Measurements from ENCODE around the gene PTPRK.
A peak's percentile ranks its signal among the peaks of the same experiment; 100 is the strongest.

The PTPRK gene

GRCh38 chr6:128244751-128245405, 275.5 kb downstream of the PTPRK start:
- DNase-seq (ENCODE audit: low read depth, low spot score), result peak; percentile 38
- H3K4me3 ChIP-seq (ENCODE audit: low read depth, low read length), result no peak overlapping the region
- TF ChIP-seq CTCF (IDR thresholded peaks at IDR 0.05; ENCODE audit: low read depth, low read length), result no peak
- in situ Hi-C loops (cut with HindIII; ENCODE audit: low sequenced_read_pairs), result no loop called here

- DNase-seq (ENCODE audit: low read depth, low spot score), result peak; percentile 36
- in situ Hi-C loops (cut with HindIII; ENCODE audit: low sequenced_read_pairs), result no loop called here
- no peak overlapping the region for H3K4me3 ChIP-seq (ENCODE audit: low read depth, low read length)
- TF ChIP-seq CTCF (IDR thresholded peaks at IDR 0.05; ENCODE audit: low read depth, low read length), result no peak
Measured at GRCh38 chr6:128242765-128243403, 277.5 kb downstream of the PTPRK start.

- H3K4me3 ChIP-seq (ENCODE audit: low read depth, low read length), result no peak overlapping the region
- TF ChIP-seq CTCF (IDR thresholded peaks at IDR 0.05; ENCODE audit: low read depth, low read length), result no peak
- in situ Hi-C loops (cut with HindIII; ENCODE audit: low sequenced_read_pairs), result no loop called here
Measured at GRCh38 chr6:128241216-128241615, 279.2 kb downstream of the PTPRK start.

GRCh38 chr6:128240024-128240428, 280.4 kb downstream of the PTPRK start:
- no peak overlapping the region for H3K4me3 ChIP-seq (ENCODE audit: low read depth, low read length)
- in situ Hi-C loops (cut with HindIII; ENCODE audit: low sequenced_read_pairs), result no loop called here
- DNase-seq (ENCODE audit: low read depth, low spot score), result no peak
- no peak for TF ChIP-seq CTCF (IDR thresholded peaks at IDR 0.05; ENCODE audit: low read depth, low read length)

More at GRCh38 chr6:128241216-128241615, 279.2 kb downstream of the PTPRK start:
- no peak for DNase-seq (ENCODE audit: low read depth, low spot score)

- TF ChIP-seq CTCF (IDR thresholded peaks at IDR 0.05; ENCODE audit: low read depth, low read length), result no peak
- in situ Hi-C loops (cut with HindIII; ENCODE audit: low sequenced_read_pairs), result no loop called here
- H3K4me3 ChIP-seq (ENCODE audit: low read depth, low read length), result no peak overlapping the region
- DNase-seq (ENCODE audit: low read depth, low spot score), result no peak
Measured at GRCh38 chr6:128239146-128239545, 281.3 kb downstream of the PTPRK start.

- TF ChIP-seq CTCF (IDR thresholded peaks at IDR 0.05; ENCODE audit: low read depth, low read length), result no peak
- no peak overlapping the region for H3K4me3 ChIP-seq (ENCODE audit: low read depth, low read length)
- in situ Hi-C loops (cut with HindIII; ENCODE audit: low sequenced_read_pairs), result no loop called here
- DNase-seq (ENCODE audit: low read depth, low spot score), result no peak
Measured at GRCh38 chr6:128238225-128238624, 282.2 kb downstream of the PTPRK start.
